Epithelial cell of esophagus (primary cell): ENCODE data around the gene MRPL52.

ENCODE experiments used
- DNase-seq: peaks from one replicate; pipeline ENCODE4 v3.0.0; 2010; ENCODE audit warnings: low read depth
- H3K4me3 ChIP-seq: 2 replicates; pipeline ENCODE4 v1.5.1; 2011; ENCODE audit warnings: mild to moderate bottlenecking, low read length, control low read depth
- TF ChIP-seq, protein P1 (sequence below): IDR thresholded peaks from 2 replicates; pipeline ENCODE4 v1.5.1; 2011; ENCODE audit warnings: low read depth, mild to moderate bottlenecking, low read length, control low read depth, inconsistent platforms; ENCODE audit not compliant: insufficient read depth; ENCODE audit errors: missing control alignments

MRPL52 gene

DNA sequence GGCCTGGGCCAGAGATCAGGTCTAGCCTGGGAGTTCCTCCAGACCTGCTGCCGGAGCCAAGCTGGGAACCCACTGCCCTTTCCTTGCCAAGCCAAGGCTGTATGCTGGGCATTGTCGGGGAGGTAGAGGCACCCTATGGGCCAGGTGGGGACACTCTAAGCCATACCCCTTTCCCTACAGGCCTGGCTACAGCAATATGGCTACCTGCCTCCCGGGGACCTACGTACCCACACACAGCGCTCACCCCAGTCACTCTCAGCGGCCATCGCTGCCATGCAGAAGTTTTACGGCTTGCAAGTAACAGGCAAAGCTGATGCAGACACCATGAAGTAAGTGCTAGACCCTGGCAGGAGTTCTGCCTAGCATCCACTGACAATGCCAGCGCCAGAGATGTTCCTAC is 11.6 kb downstream of the MRPL52 start:
- DNase-seq, result no peak
- no peak overlapping the region for H3K4me3 ChIP-seq
- TF ChIP-seq, protein P1, sequence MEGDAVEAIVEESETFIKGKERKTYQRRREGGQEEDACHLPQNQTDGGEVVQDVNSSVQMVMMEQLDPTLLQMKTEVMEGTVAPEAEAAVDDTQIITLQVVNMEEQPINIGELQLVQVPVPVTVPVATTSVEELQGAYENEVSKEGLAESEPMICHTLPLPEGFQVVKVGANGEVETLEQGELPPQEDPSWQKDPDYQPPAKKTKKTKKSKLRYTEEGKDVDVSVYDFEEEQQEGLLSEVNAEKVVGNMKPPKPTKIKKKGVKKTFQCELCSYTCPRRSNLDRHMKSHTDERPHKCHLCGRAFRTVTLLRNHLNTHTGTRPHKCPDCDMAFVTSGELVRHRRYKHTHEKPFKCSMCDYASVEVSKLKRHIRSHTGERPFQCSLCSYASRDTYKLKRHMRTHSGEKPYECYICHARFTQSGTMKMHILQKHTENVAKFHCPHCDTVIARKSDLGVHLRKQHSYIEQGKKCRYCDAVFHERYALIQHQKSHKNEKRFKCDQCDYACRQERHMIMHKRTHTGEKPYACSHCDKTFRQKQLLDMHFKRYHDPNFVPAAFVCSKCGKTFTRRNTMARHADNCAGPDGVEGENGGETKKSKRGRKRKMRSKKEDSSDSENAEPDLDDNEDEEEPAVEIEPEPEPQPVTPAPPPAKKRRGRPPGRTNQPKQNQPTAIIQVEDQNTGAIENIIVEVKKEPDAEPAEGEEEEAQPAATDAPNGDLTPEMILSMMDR, result no peak

DNA sequence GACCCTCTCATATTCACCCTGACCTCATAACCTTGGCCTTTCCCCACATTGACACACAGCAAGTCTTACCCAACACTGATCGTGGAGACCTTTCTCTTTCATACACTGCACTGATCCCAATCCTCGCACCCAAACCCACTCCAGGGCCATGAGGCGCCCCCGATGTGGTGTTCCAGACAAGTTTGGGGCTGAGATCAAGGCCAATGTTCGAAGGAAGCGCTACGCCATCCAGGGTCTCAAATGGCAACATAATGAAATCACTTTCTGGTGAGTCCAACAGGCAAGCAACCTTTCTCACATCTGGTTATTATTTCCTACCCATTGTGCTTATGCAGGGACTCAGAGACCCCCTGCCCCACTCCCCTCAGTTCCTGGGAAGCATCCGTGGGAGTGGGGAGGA is 12.1 kb downstream of the MRPL52 start:
- H3K4me3 ChIP-seq, result no peak overlapping the region
- DNase-seq, result no peak
- TF ChIP-seq, protein P1, result no peak

DNA sequence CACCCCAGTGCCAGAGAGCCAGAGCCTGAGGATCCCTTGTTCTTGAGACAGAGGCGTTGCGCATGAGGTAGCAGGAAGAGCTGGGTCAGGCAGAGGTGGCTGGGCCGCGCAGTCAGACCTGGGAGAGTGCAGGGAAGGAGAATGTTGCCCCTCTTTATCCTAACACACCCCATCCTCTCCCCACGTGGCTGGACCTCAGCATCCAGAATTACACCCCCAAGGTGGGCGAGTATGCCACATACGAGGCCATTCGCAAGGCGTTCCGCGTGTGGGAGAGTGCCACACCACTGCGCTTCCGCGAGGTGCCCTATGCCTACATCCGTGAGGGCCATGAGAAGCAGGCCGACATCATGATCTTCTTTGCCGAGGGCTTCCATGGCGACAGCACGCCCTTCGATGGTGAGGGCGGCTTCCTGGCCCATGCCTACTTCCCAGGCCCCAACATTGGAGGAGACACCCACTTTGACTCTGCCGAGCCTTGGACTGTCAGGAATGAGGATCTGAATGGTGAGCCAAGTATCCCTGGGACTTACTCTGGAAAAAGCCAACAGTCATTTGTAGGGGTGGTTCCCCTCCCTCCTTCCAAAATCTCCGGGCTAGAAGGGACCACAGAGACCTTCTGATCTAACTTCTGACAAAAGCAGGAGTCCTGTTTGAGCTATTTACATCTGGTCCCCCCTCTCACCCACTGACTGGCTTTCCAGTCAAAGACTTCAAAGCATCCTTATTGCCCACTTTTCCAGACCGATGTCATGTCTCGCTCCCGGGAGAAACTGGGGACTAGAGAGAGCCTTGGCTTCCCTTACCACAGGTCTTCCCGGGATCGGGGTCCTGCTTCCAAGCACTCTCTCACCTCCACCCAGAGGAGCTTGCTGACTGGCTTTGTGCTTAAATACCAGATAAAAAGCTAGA is 12.8 kb downstream of the MRPL52 start:
- no peak overlapping the region for H3K4me3 ChIP-seq
- TF ChIP-seq, protein P1, result no peak
- DNase-seq, result no peak

DNA sequence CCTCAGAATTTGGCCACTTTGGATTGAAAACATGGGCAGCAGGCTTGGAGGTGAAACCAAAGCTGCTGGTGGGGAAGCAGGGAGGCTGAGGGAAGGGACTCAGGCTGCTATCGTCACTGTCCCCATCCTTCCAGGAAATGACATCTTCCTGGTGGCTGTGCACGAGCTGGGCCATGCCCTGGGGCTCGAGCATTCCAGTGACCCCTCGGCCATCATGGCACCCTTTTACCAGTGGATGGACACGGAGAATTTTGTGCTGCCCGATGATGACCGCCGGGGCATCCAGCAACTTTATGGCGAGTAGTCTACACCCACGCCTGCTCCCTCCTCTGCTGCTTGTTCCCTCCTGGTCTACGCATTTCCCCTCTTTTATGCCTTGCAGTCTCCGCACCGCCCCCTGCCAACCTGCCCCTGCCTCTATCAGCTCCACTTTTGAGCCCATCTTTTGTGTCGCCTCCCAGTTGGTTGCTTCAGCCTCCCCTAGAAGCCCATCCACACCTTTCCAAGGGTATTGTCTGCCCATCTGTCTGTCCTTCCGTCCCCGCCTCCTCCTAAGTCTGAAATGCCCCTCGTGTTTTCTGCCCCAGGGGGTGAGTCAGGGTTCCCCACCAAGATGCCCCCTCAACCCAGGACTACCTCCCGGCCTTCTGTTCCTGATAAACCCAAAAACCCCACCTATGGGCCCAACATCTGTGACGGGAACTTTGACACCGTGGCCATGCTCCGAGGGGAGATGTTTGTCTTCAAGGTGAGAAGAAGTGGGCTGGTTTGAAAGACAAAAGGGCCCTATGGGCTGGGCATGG is 13.6 kb downstream of the MRPL52 start:
- TF ChIP-seq, protein P1, result no peak
- H3K4me3 ChIP-seq, result no peak overlapping the region
- DNase-seq, result no peak

DNA sequence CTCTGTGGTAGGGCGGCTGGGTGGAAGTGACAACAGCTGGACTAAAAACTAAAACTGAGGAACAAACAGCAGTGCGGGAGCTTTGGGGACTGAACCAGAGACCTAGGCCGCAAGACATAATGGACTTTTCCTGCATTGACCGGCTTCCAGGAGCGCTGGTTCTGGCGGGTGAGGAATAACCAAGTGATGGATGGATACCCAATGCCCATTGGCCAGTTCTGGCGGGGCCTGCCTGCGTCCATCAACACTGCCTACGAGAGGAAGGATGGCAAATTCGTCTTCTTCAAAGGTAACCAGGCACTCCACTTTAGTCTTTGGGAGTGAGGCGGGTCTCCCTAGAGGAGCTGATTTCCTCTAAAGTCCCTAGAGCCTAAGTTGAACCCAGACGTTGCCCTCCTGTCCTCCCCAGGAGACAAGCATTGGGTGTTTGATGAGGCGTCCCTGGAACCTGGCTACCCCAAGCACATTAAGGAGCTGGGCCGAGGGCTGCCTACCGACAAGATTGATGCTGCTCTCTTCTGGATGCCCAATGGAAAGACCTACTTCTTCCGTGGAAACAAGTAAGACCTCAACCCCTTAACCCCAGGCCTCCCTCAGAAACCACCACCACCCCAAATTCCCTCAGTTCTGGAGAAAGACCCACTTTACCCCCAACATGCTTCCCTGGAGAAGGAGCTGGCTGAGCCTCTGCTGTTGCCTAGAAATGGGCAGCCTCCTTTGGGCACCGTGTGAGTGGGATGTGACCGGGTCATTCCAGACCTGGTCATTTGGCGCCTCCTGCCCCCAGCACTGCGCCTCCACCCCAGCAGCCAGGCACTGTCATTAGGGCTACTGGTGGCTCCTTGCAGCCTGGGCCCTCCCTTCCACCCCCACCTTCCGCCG is 14.8 kb downstream of the MRPL52 start:
- no peak for DNase-seq
- H3K4me3 ChIP-seq, result no peak overlapping the region
- TF ChIP-seq, protein P1, result no peak

DNA sequence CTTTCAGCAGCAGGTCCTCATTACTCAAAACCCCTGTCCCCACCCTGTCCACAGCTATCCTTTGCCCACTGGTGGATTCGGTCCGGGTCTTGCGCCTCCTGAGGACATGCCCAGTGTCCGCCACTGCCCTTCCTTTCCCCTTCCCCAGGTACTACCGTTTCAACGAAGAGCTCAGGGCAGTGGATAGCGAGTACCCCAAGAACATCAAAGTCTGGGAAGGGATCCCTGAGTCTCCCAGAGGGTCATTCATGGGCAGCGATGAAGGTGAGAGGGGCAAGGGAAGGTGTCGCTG is 15.4 kb downstream of the MRPL52 start:
- TF ChIP-seq, protein P1, result no peak
- DNase-seq, result no peak
- no peak overlapping the region for H3K4me3 ChIP-seq
